ENCODE data around the gene PTX4. TPM values are rescaled to one million over a fixed set of nuclear protein-coding genes. Genes with fewer than 3 reads are reported as not detected.

PTX4 gene
- total and polyA plus RNA-seq, 9 of the 15 experiments (the other 6 are each of a cell fraction or from before 2014, with no cell fraction given): 0.11 TPM; not detected in 8

- POLR2A ChIA-PET: interaction anchor here (0.6 to 1.3 kb wide), 2 partner anchors 10 to 38 kb away, joined by 3 to 4 read pairs; no protein-coding TSS in a partner anchor
- Histone ChIP-seq H3K4me3 (no peak overlapping the region), H3K4me1 (replicated peaks in 1 of 2; ENCODE audit: control insufficient read depth in 2 of 2, insufficient read depth in 2 of 2, low read length in 2 of 2) (peaks cover 0 to 37% of the 10 kb centered on the region in 2 experiments; a peak in 2 of 5 replicates), H2AFZ (ENCODE audit: low read depth, low read length) (no peak overlapping the region), H3K27me3 (ENCODE audit: control insufficient read depth in 2 of 2, insufficient read depth in 2 of 2, low read length in 2 of 2) (no peaks in the 10 kb centered on the region), H3K9me3 (replicated peaks; ENCODE audit: control insufficient read depth, insufficient read depth, low read depth, low read length) (no peaks in the 10 kb centered on the region; the same call in 1 of the 2 replicates), H3K27ac (ENCODE audit: extremely low read depth, low read depth, low read length) (no peak overlapping the region), H3K4me2 (ENCODE audit: insufficient read depth, low read length) (no peak overlapping the region), H3K36me3 (ENCODE audit: control insufficient read depth, insufficient read depth, low read length) (peaks cover 43% of the 10 kb centered on the region; the same call in 1 of the 3 replicates), H3K9ac (ENCODE audit: insufficient read depth in 1 of 2, low read depth in 2 of 2, low read length in 2 of 2) (no peak overlapping the region; a peak in 1 of 4 replicates), H4K20me1 (replicated peaks; ENCODE audit: control insufficient read depth, insufficient read depth, low read length) (no peaks in the 10 kb centered on the region), H3K79me2 (ENCODE audit: control insufficient read depth, insufficient read depth, low read length) (no peaks in the 10 kb centered on the region), H3K9me1 (ENCODE audit: control insufficient read depth, insufficient read depth, low read length) (no peaks in the 10 kb centered on the region)
- in situ Hi-C loops (cut with MboI) (no loop called here), intact Hi-C loops (cut with micrococcal nuclease) (no loop called here)
- no peak for ATAC-seq
- DNase-seq (ENCODE audit: extremely low read depth in 1 of 4, low spot score in 3 of 4): no peak
- WGBS (ENCODE audit: insufficient coverage, low coverage, missing lambda C conversion rate): 91% methylated on average over 6 of the region's 10 CpGs
- CTCF ChIA-PET (ENCODE audit: low intra/inter-chr PET ratio): no interaction called here
- TF ChIP-seq ZNF277 (CRISPR knock-in tag; IDR thresholded peaks at IDR 0.05; ENCODE audit: borderline replicate concordance) (no peak), NFIX (CRISPR knock-in tag; IDR thresholded peaks at IDR 0.05; ENCODE audit: low read depth) (no peak), POLR2G (IDR thresholded peaks at IDR 0.05; ENCODE audit: low read depth, low read length) (0 out of 2 replicates have a peak, but pooled peaks have one; percentile 0)
- FAIRE-seq: no peak
- no TSS peak for BruUV-seq (replicated peaks)
Measured at GRCh38 chr16:1510272-1510671, 21.5 kb upstream of the PTX4 start.
